ENCODE measurements around the gene PCK2.

Gene PCK2

DNA sequence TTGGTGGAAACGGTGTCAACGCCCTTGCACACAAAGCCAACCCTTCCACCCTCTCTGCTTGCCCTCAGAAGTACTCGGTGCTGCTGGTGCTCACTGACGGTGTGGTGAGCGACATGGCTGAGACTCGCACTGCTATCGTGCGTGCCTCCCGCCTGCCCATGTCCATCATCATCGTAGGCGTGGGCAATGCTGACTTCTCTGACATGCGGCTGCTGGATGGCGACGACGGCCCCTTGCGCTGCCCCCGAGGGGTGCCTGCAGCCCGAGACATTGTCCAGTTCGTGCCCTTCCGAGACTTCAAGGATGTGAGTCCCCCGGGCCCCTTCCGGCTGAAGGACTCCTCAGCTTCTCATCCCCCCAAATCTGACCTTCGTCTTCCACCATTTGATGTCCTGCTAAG, 17.0 kb upstream of the PCK2 start:
- no peak for DNase-seq

DNA sequence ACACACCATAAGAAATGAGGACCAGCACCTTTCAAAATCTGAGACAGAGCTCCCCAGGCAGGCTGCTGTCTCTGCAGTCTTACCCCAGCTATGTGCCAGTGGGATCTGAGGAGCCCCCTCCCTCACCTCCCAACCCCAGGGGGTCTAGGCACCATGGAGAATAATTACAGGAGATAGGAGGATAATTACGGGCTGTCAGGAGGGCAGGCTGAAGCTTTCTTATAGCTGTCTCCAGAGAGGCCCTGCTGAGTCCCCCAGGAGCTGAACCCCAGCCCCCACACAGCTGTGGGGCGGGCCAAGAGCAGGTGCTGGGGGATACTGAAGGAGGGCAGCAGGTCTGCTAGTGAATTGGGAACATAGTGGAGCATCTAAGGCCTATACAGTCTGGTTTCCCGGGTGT, 16.0 kb upstream of the PCK2 start:
- DNase-seq: no peak

DNA sequence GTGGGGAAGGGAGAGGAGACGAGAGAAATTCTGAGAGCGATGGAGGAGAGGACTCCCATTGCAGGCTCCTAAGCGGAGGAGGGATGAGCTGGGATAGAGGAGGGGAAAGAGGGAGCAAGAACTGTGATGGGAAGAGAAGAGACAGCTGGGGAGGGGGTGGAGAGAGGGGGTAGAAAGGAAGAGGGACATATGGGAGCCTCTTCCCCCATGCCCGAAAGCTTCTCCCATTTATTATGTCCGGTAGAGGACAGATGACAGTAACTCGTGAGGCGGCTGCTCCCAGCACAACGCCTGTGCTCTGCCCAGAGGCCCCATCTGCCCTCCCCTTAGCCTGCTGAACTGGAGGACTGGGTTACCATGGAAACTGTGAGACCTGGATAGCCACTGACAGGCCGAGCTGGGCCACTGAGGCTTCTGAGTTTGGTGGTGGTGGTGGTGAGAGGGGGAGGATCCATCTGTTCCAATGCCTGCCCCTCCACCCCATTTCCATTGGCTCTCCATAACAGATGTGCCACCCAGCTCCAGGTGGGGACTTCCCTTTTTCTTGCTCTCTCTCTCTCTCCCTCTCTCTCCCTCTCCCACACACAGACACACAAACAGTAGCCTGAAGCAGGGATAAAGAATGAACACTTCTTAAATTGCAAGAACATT, 14.5 kb upstream of the PCK2 start:
- no peak for DNase-seq

DNA sequence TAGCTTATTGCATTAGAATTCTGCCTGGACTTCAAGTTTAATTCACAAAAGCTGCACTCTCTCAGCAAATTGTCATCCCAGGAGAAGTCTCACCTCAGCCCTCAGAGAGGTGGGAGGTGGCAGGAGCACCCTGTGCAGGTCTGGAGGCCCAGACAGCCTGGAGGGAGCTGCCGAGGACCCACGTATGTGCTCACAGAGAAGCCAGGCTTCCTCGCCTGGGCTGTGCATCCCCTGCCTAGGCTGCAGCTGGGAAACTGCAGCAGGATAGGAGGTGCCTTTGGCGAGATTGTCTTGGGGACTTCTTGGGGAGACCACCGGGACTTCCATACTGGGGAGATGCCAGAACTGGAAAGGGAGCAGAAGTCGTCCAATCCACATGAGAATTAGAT, 14.0 kb upstream of the PCK2 start:
- no peak for DNase-seq

DNA sequence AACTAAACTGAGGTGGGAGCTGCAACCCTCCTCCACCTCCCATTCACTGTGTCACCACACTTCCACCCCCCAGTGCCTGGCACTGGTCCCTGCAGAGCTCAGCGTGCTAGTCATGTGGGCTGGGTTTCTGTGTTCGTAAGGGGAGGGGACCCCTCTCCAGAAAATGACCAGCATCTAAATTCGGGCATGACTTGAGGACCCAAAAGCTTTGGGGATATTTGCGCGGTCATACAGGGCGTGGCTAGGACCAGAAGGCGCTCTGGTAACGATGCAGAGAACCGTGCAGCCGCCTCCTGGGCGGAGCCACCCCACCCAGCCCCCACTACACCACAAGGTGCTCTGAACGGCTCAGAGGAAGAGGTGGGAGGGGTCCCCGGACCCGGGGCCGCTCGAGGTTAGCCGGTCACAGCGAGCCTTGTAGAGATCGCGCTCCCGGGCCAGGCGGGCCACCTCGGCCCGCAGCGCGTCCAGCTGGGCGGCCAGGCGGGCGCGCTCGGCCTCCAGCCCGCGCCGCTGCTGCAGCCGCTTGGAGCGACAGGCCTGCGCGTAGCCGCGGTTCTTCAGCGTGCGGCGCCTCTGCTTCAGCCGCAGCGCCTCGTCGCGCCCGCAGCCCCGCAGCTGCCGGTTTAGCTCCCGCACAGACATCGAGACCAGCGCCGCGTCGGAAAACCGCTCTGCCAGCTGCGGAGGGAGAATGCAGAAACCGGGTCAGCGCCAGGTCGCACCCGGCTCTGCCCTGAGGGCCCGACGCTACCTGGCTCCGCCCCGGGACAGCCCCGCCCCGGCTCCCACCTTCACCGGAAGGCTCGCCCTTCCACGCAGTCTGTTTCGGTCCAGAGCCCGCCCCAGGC, 13.0 kb upstream of the PCK2 start:
- peak; percentile 24 for DNase-seq

DNA sequence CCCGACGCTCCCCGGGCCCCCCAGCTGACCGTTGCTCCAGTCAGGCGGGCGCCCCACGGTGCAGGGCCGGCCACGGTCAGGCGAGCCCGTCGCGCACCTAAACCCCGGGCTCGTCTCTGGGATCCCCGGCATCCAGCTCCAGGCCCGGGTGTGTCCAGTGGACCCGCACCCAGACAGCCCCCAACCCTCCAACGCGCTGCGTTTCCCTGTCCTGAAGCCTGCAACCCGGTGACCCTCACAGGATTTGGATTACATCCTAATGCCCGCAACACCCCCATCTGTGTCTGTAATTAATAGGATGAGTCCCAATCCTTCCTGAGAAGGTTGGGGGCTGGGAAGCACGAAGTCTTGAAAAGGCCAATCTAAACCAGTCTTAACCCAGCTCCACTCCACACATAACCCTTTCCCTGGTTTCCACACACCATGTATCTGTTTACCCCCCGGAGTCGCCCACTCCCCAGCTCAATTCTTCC, 12.3 kb upstream of the PCK2 start:
- DNase-seq: no peak

DNA sequence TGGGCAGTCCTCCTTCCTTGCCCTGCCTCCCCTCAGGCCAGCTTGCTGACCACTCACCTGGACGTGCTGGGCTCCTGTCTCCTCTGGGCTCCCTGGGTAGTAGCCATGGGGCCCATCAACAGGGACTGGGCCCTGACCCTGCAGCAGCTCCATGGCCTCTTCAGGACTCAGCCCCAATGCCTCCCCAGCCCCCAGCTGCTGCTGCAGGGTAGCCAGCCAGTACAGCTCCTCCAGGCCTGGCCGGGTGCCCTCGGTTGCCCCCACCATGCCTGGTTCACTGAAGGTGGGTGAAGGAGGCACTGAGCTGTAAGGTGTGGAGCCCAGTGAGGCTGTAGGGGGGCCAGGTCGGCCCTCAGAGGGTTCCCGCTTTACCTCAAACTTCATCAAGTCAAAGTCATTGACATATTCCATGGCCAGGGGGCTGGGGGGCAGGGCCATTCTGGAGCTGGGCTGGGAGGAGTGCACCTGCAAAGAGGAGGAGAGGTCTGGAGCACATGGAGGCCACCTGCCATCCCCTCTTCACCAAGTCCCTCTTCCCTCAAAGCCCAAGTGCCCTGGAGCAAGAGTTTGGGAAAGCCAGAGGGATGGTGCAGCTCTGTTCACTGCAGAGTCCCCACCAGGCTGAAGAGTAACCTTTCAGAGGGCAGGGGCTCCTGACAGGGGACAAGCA, 11.6 kb upstream of the PCK2 start:
- no peak for DNase-seq

DNA sequence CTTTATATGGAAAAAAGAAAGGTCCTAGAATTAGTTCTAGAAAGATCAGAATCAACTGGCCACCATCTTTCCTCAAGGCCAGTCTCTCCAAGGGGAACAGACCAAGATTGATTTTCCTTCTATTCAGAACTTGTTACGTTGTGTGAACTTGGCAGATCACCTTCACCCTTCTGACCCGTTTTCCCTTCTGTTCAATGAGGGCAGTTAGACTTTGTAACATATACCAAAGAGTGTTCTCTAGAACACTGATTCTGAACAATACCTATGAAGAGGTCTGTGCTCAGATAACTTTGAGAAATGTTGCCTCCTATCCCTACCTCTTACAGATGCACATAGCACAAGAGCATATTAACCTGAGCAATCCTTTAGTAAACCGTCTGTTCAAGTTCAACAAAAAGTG, 10.6 kb upstream of the PCK2 start:
- DNase-seq: no peak

DNA sequence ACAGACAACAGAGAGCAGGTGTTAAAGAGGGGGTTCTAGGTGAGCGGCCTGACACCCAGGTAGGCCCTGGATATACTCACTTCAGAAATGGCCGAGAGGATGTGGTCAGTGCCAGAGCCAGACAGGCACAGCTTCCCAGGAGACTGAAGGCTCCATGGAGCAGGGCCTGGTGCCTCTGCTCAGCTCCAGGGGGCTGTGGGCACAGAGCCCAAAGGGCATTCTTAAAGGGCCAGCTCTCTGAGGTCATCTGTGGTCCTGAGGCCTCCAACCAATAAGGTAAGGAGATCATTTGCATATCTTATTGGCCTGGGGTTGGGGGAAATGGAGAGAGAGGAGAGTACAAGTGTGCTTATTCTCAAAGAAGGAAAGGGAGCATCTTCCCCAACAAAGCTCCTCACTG, 9.7 kb upstream of the PCK2 start:
- no peak for DNase-seq

DNA sequence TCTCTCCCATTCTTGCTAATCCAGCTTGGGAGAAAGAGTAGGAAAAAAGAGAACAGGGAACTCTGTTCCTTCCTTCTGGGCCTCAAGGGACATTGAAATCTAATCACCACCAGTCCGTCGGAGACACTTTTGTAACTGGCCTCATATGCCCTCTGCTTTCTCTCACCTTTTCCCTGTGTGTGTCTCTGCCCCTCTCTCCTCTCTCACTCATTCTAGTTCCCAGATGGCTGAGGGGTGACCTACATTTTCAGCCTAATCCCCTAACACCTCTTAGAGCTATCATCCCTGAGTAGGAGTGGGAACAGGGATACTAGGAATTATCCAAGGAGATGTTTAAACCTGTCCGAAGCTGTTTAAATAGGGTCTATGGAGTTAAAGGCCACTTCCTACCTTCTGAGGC, 8.9 kb upstream of the PCK2 start:
- no peak for DNase-seq

DNA sequence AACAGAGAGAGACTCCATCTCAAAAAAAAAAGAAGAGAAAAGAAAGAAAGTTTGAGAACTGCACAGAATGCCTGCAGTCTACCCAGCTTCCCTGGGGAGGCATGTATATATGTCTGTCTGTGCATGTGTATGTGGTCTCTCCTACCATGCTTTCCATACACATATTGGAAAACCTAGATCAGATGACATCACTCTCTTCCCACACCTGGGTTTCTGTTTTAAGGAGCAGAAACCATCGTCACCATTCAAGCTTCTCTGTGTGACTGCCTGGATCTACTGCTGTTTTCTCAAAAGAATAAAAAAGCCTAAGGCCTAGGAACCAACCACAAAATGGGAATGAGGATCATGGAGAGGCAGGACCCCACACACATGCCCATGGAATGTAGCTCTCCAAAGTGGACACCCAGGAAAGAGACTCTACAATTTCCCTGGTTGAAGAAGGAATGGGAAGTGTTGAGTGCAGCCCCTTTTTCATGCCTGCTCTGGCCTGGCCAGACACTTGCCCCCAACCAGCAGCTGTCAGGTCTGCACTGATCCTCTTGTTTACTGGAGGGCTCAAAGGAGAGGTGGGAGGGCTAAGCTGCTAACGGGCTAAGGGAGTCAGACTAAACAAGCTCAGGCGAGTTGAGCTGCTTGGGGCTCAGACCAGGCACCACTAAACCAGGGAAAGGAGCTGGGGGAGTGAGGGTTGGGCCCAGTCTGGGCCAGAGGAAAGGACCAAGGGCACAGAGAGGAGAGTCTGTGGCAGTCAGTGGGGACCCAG, 7.7 kb upstream of the PCK2 start:
- DNase-seq: no peak

DNA sequence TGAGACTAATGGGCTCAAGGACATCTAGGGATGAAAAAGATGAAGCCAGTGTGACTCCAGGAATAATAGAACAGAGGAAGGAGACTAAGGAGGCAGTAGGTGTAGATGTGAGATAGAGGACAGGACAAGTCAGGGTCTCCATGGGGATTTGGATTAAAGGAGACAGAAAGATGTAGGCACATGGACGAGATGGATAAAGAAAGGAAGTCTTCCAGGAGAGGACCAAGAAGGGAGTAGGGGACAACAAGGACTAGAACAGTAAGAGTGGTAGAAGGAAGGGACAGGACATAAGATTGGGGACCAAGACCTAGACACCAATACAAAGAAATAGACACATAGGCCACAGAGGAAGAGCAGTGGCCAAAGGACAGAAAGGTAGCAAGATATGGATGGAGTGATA, 7.1 kb upstream of the PCK2 start:
- no peak for DNase-seq

DNA sequence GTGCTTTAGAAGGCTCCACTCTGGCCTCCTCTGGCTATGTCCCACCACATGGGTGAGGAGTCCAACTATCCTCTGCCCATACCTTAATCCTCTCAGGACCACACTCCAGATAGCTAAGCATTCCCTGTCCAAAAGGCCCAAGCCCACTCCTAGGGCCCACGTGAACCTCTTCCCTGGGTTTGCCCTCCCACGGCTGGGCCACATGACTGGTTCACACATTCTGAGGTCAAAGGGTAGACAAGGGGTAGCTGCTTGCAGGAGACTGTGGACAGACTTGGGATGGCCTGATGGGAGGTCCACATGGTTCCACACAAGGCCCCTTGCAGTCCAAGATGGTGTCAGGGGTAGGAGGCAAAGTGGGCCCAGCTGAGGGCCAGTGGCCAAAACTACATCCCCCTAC, 6.0 kb upstream of the PCK2 start:
- DNase-seq: no peak

DNA sequence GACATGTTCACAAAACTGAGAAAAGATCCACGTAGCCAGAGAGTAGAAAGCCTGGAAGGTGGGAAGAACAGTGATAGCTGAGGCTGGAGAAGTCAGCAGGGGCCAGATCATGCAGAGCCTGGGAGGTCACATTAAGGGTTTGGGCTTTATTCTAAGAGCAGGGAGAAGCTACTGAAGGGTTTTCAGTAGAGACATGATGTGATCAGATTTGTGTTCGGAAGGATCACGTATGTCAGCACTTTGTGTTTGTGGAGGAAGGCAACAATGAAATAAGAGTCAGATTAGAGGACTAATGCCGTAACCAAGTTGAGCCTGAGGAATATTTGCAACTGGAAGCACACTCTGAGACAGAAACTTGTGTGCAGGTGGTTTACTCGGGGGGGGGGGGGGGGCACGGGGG, 4.2 kb upstream of the PCK2 start:
- no peak for DNase-seq

DNA sequence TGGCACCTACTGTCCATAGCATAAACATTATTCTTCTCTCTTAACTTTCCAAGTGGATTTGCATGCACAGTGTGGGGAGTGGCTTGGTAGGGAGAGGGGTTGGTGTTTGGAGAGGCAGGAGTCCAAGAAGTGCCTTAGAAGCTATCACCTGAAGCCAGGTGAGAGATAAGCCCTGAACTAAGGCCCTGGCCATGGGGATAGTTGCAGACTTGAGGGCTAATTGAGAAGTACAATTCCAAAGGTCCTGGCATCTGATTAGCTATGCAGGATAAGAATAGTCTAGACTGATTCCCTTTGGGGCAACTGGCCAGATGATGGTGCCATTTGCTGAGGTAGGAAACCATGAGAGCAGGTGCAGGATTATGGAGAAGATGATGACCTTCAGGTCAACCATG, 2.0 kb upstream of the PCK2 start:
- DNase-seq: no peak

DNA sequence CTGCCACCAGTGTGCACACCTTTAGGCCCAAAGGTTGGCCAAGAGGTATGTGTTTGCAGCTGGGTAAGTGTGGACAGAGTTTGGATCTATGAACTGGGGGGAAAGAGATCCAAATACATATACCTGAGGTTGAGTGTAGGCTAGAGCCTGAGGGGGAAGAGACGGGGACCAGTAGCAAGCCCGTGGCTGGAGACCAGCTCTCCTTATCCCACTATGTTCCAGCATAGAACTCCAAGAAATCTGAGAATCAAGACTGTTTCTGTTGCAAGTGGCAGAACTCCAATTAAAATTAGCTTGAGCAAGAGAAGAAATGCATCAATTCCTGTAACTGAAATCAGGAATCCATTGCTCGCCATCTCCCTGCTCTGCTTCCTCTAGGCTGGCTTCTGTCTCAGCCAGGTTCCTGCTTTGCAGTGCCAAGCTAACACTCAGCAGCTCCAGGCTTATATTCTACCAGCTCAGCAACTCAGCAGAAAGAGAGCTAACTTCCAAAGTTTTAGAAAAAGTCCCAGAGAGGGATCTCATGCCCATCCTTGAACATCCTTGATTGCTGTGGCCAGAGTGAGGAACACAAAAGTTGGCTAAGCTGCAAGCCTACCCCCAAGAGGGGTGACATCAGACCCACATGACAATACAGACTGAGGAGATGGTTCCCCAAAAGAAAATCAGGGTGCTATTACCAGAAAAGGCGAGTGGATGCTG, 1.5 kb upstream of the PCK2 start:
- no peak for DNase-seq

DNA sequence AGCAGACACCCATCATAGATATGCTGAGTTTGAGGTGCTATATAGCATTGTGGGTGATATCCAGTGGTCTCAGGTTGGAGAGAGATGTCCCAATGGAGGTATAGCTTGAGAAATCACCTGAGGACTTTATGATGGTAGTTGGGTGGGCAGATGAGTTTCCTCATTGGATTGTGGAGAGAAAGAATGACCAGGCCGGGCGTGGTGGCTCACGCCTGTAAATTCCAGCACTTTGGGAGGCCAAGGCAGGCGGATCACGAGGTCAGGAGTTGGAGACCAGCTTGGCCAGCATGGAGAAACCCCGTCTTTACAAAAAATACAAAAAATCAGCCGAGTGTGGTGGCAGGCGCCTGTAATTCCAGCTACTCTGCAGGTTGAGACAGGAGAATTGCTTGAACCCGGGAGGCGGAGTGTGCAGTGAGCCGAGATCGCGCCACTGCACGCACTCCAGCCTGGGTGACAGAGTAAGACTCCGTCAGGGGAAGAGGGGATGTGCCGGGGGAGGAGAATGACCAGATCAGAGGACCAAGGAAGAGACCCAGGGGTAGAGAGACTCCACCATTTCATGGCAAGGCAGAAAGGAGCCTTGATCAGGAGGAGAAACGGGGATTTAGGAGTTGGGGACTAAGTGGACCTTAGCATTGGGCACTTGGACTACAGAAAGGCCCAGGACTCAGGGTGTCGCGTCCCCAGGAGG, 757 bp upstream of the PCK2 start:
- no peak for DNase-seq

DNA sequence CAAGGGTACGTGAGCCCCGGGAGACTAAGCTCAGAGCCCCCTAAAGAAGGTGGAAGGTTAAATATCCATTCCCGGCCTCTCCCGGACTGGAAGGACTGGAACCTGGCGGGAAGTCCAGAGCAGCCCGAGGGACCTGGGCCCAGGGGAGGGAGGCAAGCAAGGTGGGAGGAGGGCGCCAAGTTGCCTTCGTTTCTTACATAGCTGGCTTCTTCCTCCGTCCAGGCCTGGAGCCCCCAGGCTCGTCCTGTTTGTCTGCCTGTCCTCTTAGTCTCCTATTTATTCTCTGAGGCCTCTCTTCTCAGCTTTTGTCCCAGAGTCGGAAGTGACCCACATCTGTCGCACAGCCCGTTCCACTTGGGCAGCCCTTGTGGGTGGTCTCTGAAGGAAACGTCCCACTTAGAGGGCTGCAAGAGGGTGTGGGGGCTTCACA, 745 bp downstream of the PCK2 start:
- no peak for DNase-seq

DNA sequence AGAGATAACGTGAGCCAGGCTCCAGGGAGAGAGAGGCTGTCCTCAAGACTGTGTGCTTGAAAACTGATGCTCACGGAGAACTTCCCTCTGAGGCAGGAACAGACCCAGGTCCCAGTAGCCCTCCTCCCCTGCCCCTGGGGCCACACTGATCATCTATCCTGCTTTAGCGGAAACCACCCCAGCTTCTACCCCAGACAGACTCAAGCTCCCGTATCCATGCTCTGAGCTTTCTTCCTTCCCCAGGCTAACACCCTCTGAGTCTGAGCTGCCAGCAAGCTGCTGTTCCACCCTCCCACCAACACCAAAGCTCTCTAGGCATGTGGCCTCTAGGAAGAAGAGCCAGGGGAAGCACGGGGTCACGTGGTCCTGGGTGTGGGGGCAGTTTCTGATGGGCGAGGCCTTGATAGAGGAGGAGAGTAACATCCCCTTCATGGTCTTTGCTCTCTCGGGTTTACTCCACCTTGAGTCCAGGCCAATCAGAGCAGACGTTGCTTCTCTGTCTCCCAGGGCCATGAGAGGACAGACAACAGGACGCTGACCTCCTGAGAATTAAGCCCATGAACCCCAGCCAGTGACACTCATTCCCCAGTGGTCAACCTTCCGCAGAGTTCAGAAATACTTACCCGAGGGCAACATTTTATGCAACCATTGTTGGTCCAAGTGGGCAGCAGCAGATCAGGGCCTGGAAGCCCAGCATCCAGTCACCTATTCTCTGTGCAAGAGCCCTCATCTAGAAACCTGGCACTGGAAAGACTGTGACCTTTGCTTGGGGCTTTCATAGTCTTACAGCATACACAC, 1.4 kb downstream of the PCK2 start:
- DNase-seq: peak; percentile 64

DNA sequence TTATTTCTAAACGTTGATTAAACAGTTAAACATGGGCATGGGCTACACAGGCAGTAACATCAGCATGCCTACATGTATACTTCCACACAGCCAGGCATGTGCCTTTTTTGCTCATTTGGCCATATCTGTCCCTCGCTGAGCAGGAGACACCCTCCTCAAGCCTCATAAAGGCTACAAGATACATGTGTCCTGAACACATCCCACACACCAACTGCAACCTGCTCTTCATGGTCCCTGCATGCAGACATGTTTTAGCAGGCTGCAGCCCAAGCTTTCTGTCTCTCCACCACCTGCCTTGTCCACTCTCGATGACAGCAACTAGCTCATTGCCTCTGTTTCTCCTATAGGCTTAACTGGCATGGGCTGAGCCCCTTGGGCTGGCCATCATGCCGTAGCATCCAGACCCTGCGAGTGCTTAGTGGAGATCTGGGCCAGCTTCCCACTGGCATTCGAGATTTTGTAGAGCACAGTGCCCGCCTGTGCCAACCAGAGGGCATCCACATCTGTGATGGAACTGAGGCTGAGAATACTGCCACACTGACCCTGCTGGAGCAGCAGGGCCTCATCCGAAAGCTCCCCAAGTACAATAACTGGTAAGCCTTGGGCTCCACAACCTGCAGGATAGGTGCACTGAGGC, 2.6 kb downstream of the PCK2 start:
- DNase-seq: no peak
